PFSK-1 (cell line): ENCODE results near the gene COPZ2.

Experiments used
- FOXP2 ChIP-seq: optimal IDR thresholded peaks from 2 replicates; pipeline ENCODE3; 2011; ENCODE audit warnings: borderline replicate concordance, control low read depth, inconsistent platforms; ENCODE audit not compliant: insufficient read depth; ENCODE audit errors: extremely low read length, extremely low read depth
- POLR2AphosphoS5 ChIP-seq: IDR thresholded peaks from 2 replicates; pipeline ENCODE4 v1.6.1; 2012; ENCODE audit warnings: low read depth, mild to moderate bottlenecking, control low read depth, low read length, moderate library complexity
- SIN3A ChIP-seq: IDR thresholded peaks from 2 replicates; pipeline ENCODE4 v1.6.1; 2012; ENCODE audit warnings: mild to moderate bottlenecking, low read length, moderate library complexity, borderline replicate concordance; ENCODE audit not compliant: insufficient read depth
- TAF1 ChIP-seq: IDR thresholded peaks from 2 replicates; pipeline ENCODE4 v1.6.1; 2012; ENCODE audit warnings: low read length, control low read depth, borderline replicate concordance; ENCODE audit not compliant: insufficient read depth
- TF ChIP-seq, protein P1 (sequence below), 2 experiments: IDR thresholded peaks; 2 replicates each; pipeline versions ENCODE4 v1.6.1 to v1.8.0; 2011 to 2012; ENCODE audit warnings: low read depth in 2 of 2, low read length in 2 of 2, control low read depth in 1 of 2, inconsistent platforms in 1 of 2, mild to moderate bottlenecking in 1 of 2, moderate library complexity in 1 of 2; ENCODE audit not compliant: insufficient read depth in 1 of 2

Gene COPZ2

DNA sequence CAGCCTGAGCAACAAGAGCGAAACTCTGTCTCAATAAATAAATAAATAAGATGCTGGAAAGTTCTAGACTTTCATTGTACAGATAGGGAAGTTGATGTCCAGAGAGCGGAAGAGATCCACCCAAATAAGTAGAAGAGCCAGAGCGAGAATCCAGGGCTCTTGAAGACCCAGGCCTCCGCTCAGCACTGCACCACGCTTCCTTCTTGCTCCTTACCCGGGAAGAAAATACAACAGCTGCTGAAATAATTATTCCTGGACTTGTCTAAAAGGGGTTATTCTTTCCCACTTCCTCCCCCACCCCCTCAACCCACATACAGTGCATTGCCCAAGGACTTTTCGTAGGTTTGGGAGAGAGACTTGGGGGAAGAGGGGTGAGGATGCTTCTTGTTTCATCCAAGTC lies 40.0 kb downstream of the COPZ2 start:
- no peak for TF ChIP-seq FOXP2
- TF ChIP-seq, protein P1, sequence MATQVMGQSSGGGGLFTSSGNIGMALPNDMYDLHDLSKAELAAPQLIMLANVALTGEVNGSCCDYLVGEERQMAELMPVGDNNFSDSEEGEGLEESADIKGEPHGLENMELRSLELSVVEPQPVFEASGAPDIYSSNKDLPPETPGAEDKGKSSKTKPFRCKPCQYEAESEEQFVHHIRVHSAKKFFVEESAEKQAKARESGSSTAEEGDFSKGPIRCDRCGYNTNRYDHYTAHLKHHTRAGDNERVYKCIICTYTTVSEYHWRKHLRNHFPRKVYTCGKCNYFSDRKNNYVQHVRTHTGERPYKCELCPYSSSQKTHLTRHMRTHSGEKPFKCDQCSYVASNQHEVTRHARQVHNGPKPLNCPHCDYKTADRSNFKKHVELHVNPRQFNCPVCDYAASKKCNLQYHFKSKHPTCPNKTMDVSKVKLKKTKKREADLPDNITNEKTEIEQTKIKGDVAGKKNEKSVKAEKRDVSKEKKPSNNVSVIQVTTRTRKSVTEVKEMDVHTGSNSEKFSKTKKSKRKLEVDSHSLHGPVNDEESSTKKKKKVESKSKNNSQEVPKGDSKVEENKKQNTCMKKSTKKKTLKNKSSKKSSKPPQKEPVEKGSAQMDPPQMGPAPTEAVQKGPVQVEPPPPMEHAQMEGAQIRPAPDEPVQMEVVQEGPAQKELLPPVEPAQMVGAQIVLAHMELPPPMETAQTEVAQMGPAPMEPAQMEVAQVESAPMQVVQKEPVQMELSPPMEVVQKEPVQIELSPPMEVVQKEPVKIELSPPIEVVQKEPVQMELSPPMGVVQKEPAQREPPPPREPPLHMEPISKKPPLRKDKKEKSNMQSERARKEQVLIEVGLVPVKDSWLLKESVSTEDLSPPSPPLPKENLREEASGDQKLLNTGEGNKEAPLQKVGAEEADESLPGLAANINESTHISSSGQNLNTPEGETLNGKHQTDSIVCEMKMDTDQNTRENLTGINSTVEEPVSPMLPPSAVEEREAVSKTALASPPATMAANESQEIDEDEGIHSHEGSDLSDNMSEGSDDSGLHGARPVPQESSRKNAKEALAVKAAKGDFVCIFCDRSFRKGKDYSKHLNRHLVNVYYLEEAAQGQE (IDR thresholded peaks at IDR 0.05; ENCODE audit: insufficient read depth in 1 of 2, low read depth in 2 of 2, low read length in 2 of 2) = no peak
- TF ChIP-seq TAF1 = no peak
- TF ChIP-seq SIN3A = no peak
- no peak for TF ChIP-seq POLR2AphosphoS5

DNA sequence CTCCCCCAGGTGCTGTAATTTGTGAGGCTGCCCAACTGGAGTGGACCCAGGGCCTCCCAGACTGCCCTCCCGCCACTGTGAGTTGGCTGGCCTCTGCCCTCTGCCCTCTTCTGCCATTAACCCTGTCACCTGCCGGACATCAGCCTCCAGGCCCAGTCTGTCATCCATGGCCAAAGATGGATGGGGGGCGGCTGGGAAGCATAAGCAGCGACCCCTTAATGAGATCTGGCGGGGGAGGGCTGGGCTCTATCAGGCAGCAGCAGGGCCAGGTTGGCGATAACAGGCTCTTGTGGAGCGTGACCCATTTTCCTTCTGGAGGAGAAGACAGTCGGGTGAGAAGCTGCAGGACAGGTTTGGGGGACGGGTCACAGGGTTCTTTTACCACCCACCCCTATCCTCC lies 41.4 kb downstream of the COPZ2 start:
- no peak for TF ChIP-seq POLR2AphosphoS5
- TF ChIP-seq FOXP2 = no peak
- no peak for TF ChIP-seq SIN3A
- TF ChIP-seq, protein P1 (IDR thresholded peaks at IDR 0.05; ENCODE audit: insufficient read depth in 1 of 2, low read depth in 2 of 2, low read length in 2 of 2) = no peak
- TF ChIP-seq TAF1 = no peak

DNA sequence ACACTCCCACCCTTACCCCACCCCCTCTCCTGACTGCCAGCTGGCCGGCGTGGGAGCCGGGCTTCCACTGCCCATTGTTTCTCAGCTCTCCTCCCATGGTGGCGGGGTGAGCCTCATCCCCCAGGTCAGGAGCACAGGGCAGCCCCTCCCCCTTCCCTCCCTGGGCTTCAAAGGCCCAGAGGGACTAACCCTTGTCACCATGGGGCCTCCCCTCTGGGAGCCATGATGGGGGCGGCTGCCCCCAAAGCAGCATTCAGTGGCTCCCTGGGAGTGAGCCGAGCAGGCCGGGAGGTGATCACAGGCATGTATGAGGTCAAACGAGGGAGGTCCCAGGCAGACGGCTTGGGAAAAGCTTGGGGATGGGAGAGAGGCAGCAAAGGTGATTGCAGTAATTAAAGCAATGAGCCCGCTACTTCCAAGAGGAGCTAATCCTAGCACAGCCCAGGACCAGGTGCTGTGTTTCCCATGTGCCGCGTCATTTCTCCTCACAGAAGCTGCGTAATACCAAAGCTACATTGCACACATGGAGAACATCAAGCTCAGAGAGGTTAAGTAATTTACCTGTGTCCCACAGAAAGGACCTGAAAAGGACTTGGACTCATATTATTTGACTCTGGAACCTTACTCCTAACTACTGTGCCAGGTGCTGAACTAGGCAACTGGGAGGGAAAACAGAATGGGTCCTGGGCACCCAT lies 42.2 kb downstream of the COPZ2 start:
- TF ChIP-seq SIN3A (no peak), POLR2AphosphoS5 (no peak), FOXP2 (no peak), TAF1 (no peak)
- TF ChIP-seq, protein P1 (IDR thresholded peaks at IDR 0.05; ENCODE audit: insufficient read depth in 1 of 2, low read depth in 2 of 2, low read length in 2 of 2) = no peak

DNA sequence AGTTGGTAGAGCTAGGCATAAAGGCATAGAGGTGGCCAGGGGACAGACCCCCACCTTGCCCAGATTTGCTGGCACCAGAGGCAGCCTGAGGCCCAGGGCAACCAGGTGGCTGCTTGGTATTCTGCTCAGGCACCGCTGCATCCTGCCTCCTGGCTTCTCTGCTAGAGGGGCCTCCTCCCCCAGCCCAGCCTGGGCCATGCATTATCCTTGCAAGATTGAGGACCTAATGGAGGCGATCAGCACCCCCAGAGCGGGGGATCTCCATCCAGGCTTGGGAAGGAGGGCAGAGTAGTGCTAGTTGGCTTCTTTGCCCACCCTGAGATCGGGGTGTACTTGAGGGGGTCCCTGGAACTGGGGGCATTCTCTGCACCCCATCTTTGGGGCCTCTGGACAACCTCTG lies 42.9 kb downstream of the COPZ2 start:
- TF ChIP-seq SIN3A (no peak), TAF1 (no peak), FOXP2 (no peak), POLR2AphosphoS5 (no peak)
- TF ChIP-seq, protein P1 (IDR thresholded peaks at IDR 0.05; ENCODE audit: insufficient read depth in 1 of 2, low read depth in 2 of 2, low read length in 2 of 2) = no peak
